ENCODE data around the gene USP50. TPM values are rescaled to one million over a fixed set of nuclear protein-coding genes. Genes with fewer than 3 reads are reported as not detected.

The USP50 gene
- total RNA-seq, 2 experiments from 2014 or later: not detected

DNA sequence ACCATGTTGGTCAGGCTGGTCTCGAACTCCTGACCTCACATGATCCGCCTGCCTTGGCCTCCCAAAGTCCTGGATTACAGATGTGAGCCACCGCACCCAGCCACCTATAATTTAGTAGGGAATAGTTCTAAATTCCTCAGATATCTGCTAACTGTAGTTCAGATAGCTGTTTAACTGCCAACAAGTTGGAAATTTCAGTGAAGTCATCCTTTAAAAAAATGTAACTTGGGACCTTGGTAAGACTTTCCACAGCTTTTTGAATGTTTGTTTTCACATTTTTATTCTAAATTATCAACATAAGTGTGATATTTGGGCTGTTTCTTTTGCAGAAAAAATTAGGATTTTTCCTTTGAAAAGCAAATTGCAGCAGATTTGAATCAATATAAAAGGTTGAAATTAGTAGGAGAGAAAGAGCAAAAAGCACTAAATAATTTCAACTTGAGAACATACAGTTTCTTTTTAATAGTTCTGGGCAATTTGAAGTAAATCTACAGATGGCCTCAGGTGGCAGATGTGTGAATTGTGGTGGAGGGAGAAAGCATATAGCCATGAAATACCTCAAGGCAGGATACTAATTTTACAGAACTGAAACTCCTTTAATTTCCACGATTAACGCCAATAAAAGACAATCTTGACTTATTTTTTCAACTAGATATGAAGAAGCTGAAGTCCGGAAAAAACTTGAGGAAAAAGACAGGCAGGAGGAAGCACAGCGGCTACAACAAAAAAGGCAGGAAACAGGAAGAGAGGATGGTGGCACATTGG lies 87.9 kb downstream of the USP50 start:
- no peak overlapping the region for H3K27ac Mint-ChIP-seq
- no peaks in the 10 kb centered on the region for H3K27me3 Mint-ChIP-seq
- ATAC-seq (no peak), DNase-seq (no peak)
- ChIA-PET CTCF (interaction anchor here (0.8 kb wide), 1 partner anchor 49 kb away, joined by 3 read pairs; no protein-coding TSS in a partner anchor), POLR2A (no interaction called here)
- peaks cover 30% of the 10 kb centered on the region for H3K36me3 Mint-ChIP-seq (ENCODE audit: low read depth)
- H3K9me3 Mint-ChIP-seq (ENCODE audit: low read depth): no peaks in the 10 kb centered on the region
- H3K4me1 Mint-ChIP-seq: peaks cover 10% of the 10 kb centered on the region
- intact Hi-C loops (cut with DNase I, micrococcal nuclease): no loop called here
- H3K4me3 Mint-ChIP-seq: no peak overlapping the region

DNA sequence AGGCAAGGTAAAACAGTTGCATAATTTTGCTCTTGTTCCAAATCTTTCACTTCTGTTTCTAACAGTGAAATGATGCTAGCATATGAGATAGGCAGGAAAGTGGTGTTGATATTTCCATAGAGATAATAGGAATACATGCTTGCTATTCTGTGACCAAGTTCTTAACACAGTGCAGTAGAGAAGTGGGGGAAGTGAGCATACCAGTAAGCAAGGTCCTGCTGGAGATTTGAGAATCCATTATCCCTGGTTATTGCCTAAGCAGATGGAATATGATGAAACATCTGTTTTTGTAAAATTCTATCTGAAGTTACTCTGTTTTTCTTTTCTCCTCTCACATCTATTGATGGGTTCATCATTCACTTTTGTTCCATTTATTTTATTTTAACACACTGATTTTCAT lies 93.5 kb downstream of the USP50 start:
- intact Hi-C loops (cut with DNase I, micrococcal nuclease): no loop called here
- Mint-ChIP-seq H3K36me3 (ENCODE audit: low read depth) (peaks cover 30% of the 10 kb centered on the region), H3K9me3 (ENCODE audit: low read depth) (no peaks in the 10 kb centered on the region), H3K4me1 (no peaks in the 10 kb centered on the region), H3K27ac (no peak overlapping the region), H3K27me3 (no peaks in the 10 kb centered on the region), H3K4me3 (no peak overlapping the region)
- no peak for DNase-seq
- CTCF ChIA-PET: no interaction called here
- ATAC-seq: no peak
- POLR2A ChIA-PET: no interaction called here

Other genes starting within 250 kb of the USP50 start
- 10 to 100 TPM; 46.3 to 53.4 TPM for gene GABPB1, start 191.5 kb downstream of the USP50 start, total RNA-seq
- 10 to 100 TPM; 39.8 to 45.3 TPM for gene USP8, start 122.3 kb downstream of the USP50 start, total RNA-seq
- 10 to 100 TPM; 40.7 to 41.4 TPM for gene TRPM7, start 140.1 kb upstream of the USP50 start, total RNA-seq
- 10 to 100 TPM; 53.1 to 66.1 TPM for gene SPPL2A, start 219.0 kb upstream of the USP50 start, total RNA-seq